HepG2 (cell line): Measurements from ENCODE around the gene CARS2. TPM values are rescaled to one million over a fixed set of nuclear protein-coding genes. Genes with fewer than 3 reads are reported as not detected.

ENCODE experiments used
- ATAC-seq: fragments of 200-7000 bp; cut with Tn5 transposase; 3 replicates; pipeline ENCODE4 v1.9.1; 2020; ENCODE audit warnings: mild to moderate bottlenecking, moderate library complexity
- BruUV-seq: library from RNA; stranded (reverse); fragments of 400-500 nt; replicated peaks from 2 replicates; lab custom pipeline; 2021; lab: Mats Ljungman, UMichigan
- CTCF ChIA-PET: fragments of 300-600 bp; formaldehyde crosslinking; extraction: SDS; loops from one replicate; lab custom pipeline; 2021; ENCODE audit warnings: low total read pairs, inconsistent platforms, low intra/inter-chr PET ratio; lab: Yijun Ruan, JAX
- POLR2A ChIA-PET: fragments of 350-600 bp; sonication (Branson Sonifier 250); formaldehyde crosslinking; loops from one replicate; lab custom pipeline; 2020; ENCODE audit warnings: antibody characterized with exemption, inconsistent platforms; lab: Yijun Ruan, JAX
- DNase-seq: peaks from one replicate; pipeline ENCODE4 v3.0.0-alpha.2; 2015; ENCODE audit warnings: low spot score
- FAIRE-seq: peaks from 3 replicates; lab custom pipeline; 2011; peaks lifted over from hg19 to GRCh38; lab: Jason Lieb, UNC
- H2AFZ ChIP-seq: one replicate; pipeline ENCODE4 v1.6.1; 2011; ENCODE audit warnings: low read length, inconsistent platforms
- H3K27ac ChIP-seq: fragments of 300-600 bp; 3 replicates; pipeline ENCODE4 v1.8.0; 2011; ENCODE audit warnings: mixed run types, mild to moderate bottlenecking, mixed read lengths, low read length, inconsistent platforms; ENCODE audit not compliant: insufficient read depth; ENCODE audit errors: extremely low read length
- H3K27me3 ChIP-seq, 2 experiments: fragments of 200-600 bp in 1 of 2; 2 replicates in 1 of 2; 3 replicates in 1 of 2; pipeline versions ENCODE4 v1.6.0 to v1.8.0; 2011; ENCODE audit warnings: low read length in 2 of 2, mild to moderate bottlenecking in 2 of 2, moderate library complexity in 2 of 2, inconsistent platforms in 1 of 2; ENCODE audit not compliant: insufficient read depth in 2 of 2, control insufficient read depth in 1 of 2
- H3K36me3 ChIP-seq, 2 experiments: fragments of 200-600 bp in 1 of 2; replicated peaks in 1 of 2; 2 replicates in 1 of 2; 3 replicates in 1 of 2; pipeline versions ENCODE4 v1.5.1 to v1.8.0; 2011; ENCODE audit warnings: low read length in 2 of 2, inconsistent platforms in 1 of 2; ENCODE audit not compliant: insufficient read depth in 2 of 2, control insufficient read depth in 1 of 2
- H3K4me1 ChIP-seq: 2 replicates; pipeline ENCODE4 v1.5.1; 2012; ENCODE audit warnings: low read length, inconsistent platforms; ENCODE audit not compliant: insufficient read depth
- H3K4me2 ChIP-seq: 2 replicates; pipeline ENCODE4 v1.6.0; 2011; ENCODE audit warnings: low read depth, low read length, inconsistent platforms
- H3K4me3 ChIP-seq, 3 experiments: fragments of 200-600 bp in 1 of 3; sonication (generic), shearing (Covaris generic) in 1 of 3; replicated peaks in 1 of 3; 2 replicates each; pipeline ENCODE4 v1.5.1; 2011 to 2016; ENCODE audit warnings: low read length in 3 of 3, inconsistent platforms in 2 of 3, low read depth in 2 of 3, mild to moderate bottlenecking in 2 of 3, control low read depth in 1 of 3, mixed read lengths in 1 of 3; ENCODE audit not compliant: insufficient read depth in 1 of 3
- H3K79me2 ChIP-seq: one replicate; pipeline ENCODE4 v1.6.1; 2011; ENCODE audit warnings: low read length, inconsistent platforms; ENCODE audit not compliant: insufficient read depth
- H3K9ac ChIP-seq: 2 replicates; pipeline ENCODE4 v1.6.0; 2011; ENCODE audit warnings: mild to moderate bottlenecking, low read depth, low read length, inconsistent platforms; ENCODE audit not compliant: insufficient read depth
- H3K9me3 ChIP-seq: 2 replicates; pipeline ENCODE4 v1.5.1; 2012; ENCODE audit warnings: mild to moderate bottlenecking, low read length
- H4K20me1 ChIP-seq: 2 replicates; pipeline ENCODE4 v1.6.0; 2011; ENCODE audit warnings: inconsistent platforms, mild to moderate bottlenecking, low read length, moderate library complexity; ENCODE audit not compliant: insufficient read depth
- ATF4 ChIP-seq, 2 experiments: fragments of 450-650 bp in 1 of 2; sonication (generic) in 1 of 2; formaldehyde crosslinking; IDR thresholded peaks; 2 replicates each; pipeline versions ENCODE4 v1.5.0 to v1.8.0; 2020 to 2022; ENCODE audit warnings: mild to moderate bottlenecking in 1 of 2, missing genetic modification reagents in 1 of 2
- BRCA1 ChIP-seq: sonication (generic); formaldehyde crosslinking; IDR thresholded peaks from 2 replicates; pipeline ENCODE4 v1.4.0; 2020; ENCODE audit warnings: missing genetic modification reagents
- CHD4 ChIP-seq: fragments of 200-600 bp; sonication (generic); IDR thresholded peaks from 2 replicates; pipeline ENCODE4 v1.7.0; 2017; ENCODE audit warnings: mild to moderate bottlenecking, low read length, borderline replicate concordance
- GPN1 ChIP-seq: sonication (generic); formaldehyde crosslinking; IDR thresholded peaks from 2 replicates; pipeline ENCODE4 v1.5.1; 2020; ENCODE audit warnings: missing genetic modification reagents, borderline replicate concordance
- HNF1B ChIP-seq: sonication (generic); formaldehyde crosslinking; IDR thresholded peaks from 2 replicates; pipeline ENCODE4 v1.5.1; 2020; ENCODE audit warnings: mild to moderate bottlenecking, moderate library complexity, missing genetic modification reagents
- MTA3 ChIP-seq: sonication (generic); formaldehyde crosslinking; IDR thresholded peaks from 2 replicates; pipeline ENCODE4 v1.4.0; 2020; ENCODE audit warnings: missing genetic modification reagents
- NFYC ChIP-seq: IDR thresholded peaks from 2 replicates; pipeline ENCODE4 v1.6.1; 2016; ENCODE audit warnings: missing genetic modification reagents, missing compliant biosample characterization
- RBM39 ChIP-seq: fragments of 200-400 bp; formaldehyde crosslinking; IDR thresholded peaks from one replicate; pipeline ENCODE4 v1.6.1; 2018; ENCODE audit warnings: antibody characterized with exemption, mild to moderate bottlenecking, low read depth, low read length; ENCODE audit not compliant: poor library complexity, severe bottlenecking
- REPIN1 ChIP-seq: sonication (generic); formaldehyde crosslinking; IDR thresholded peaks from 2 replicates; pipeline ENCODE4 v1.8.0; 2022; ENCODE audit warnings: missing genetic modification reagents, low read depth, mild to moderate bottlenecking, borderline replicate concordance
- ZBTB2 ChIP-seq: sonication (generic); formaldehyde crosslinking; IDR thresholded peaks from 2 replicates; pipeline ENCODE4 v1.8.0; 2022; ENCODE audit warnings: low read depth, missing genetic modification reagents
- ZBTB7A ChIP-seq: sonication (generic); formaldehyde crosslinking; IDR thresholded peaks from 2 replicates; pipeline ENCODE4 v1.8.0; 2022; ENCODE audit warnings: mild to moderate bottlenecking, missing genetic modification reagents
- ZFP82 ChIP-seq: sonication (generic); formaldehyde crosslinking; IDR thresholded peaks from 2 replicates; pipeline ENCODE4 v1.5.1; 2020; ENCODE audit warnings: mild to moderate bottlenecking, missing genetic modification reagents, borderline replicate concordance
- ZFX ChIP-seq: sonication (generic); formaldehyde crosslinking; IDR thresholded peaks from 2 replicates; pipeline ENCODE4 v1.4.0; 2020; ENCODE audit warnings: mild to moderate bottlenecking, low read depth, missing genetic modification reagents, moderate library complexity
- ZNF225 ChIP-seq: sonication (generic); formaldehyde crosslinking; IDR thresholded peaks from 2 replicates; pipeline ENCODE4 v1.4.0; 2020; ENCODE audit warnings: mild to moderate bottlenecking, missing genetic modification reagents
- ZNF430 ChIP-seq: sonication (generic); formaldehyde crosslinking; IDR thresholded peaks from 2 replicates; pipeline ENCODE4 v1.9.0; 2021; ENCODE audit warnings: mild to moderate bottlenecking, missing genetic modification reagents
- ZNF570 ChIP-seq: sonication (generic); formaldehyde crosslinking; IDR thresholded peaks from 2 replicates; pipeline ENCODE4 v1.4.0; 2020; ENCODE audit warnings: mild to moderate bottlenecking, missing genetic modification reagents, borderline replicate concordance
- WGBS: methylation state at CpG from one replicate; pipeline ENCODE4 v1.1.6; 2017; ENCODE audit warnings: low lambda C conversion rate; 5-methylcytosine and 5-hydroxymethylcytosine counted together
- in situ Hi-C: cut with HindIII; loops from 2 replicates; pipeline ENCODE4 v1.10.0; 2017; ENCODE audit warnings: low pct_unique_long_range_greater_than_20kb; ENCODE audit not compliant: extremely low pct_ligation_motif_present
- intact Hi-C: fragments of 100-400 bp; cut with micrococcal nuclease; formaldehyde crosslinking; loops from one replicate; pipeline ENCODE4 v1.10.0; 2022; ENCODE audit not compliant: unreplicated experiment
- polyA plus RNA-seq, 8 experiments: library from polyadenylated mRNA; depleted of rRNA in 3 of 8; stranded (reverse) in 7 of 8; unstranded in 1 of 8; fragments of >200 nt; fragmentation: Illumina TruSeq in 4 of 8; extraction: Trizol in 4 of 8; gene quantifications; 2 replicates each; pipeline versions ENCODE4 v1.2.1 to v1.2.3, GENCODE V29; 2011 to 2016; ENCODE audit warnings: low read depth in 4 of 8, missing spikeins in 1 of 8, mixed read lengths in 1 of 8; ENCODE audit not compliant: insufficient read depth in 1 of 8
- total RNA-seq, 5 experiments: library from RNA; depleted of rRNA; stranded (reverse); fragments of >200 nt; fragmentation: Illumina TruSeq; extraction: Trizol; gene quantifications; 2 replicates each; pipeline ENCODE4 v1.2.3, GENCODE V29; 2016; ENCODE audit warnings: low read depth in 1 of 5

Gene CARS2
- total and polyA plus RNA-seq, 2 of the 13 experiments (the other 11 are each of a cell fraction or from before 2014, with no cell fraction given), result 41.1 to 59.3 TPM

GRCh38 chr13:110712081-110712848, 6.3 kb upstream of the CARS2 start (continued):
- peak in 1 of 2 experiments; percentile 41; a peak in 1 of 4 replicates for TF ChIP-seq ATF4 (CRISPR knock-in tag; IDR thresholded peaks at IDR 0.05)
- peak; percentile 41; the same call in 1 of the 2 replicates for TF ChIP-seq ZFX (CRISPR knock-in tag)
- 0 out of 2 replicates have a peak, but pooled peaks have one; percentile 33 for TF ChIP-seq HNF1B (CRISPR knock-in tag)
- peak; percentile 49 for TF ChIP-seq RBM39

GRCh38 chr13:110706570-110707372, 855 bp upstream of the CARS2 start:
- H4K20me1 ChIP-seq, result no peaks in the 10 kb centered on the region
- peaks cover 0 to 7% of the 10 kb centered on the region in 2 experiments; a peak in 2 of 5 replicates for H3K36me3 ChIP-seq
- in situ Hi-C loops, result loop anchor here (10.0 kb wide), 1 partner anchor 208 kb away; the partner anchor contains the start of gene ANKRD10
- DNase-seq (no peak), ATAC-seq (no peak), FAIRE-seq (no peak)
- POLR2A ChIA-PET, result interaction anchor here (1.0 to 1.4 kb wide), 4 partner anchors 8 to 208 kb away, joined by 3 to 21 read pairs (median 7); partner anchors contain the start of genes ANKRD10 and NAXD
- peaks cover 60% of the 10 kb centered on the region for H3K4me1 ChIP-seq
- no peaks in the 10 kb centered on the region for H3K9me3 ChIP-seq
- H3K9ac ChIP-seq, result peak overlapping the region; percentile 63
- H3K4me3 ChIP-seq, result peak overlapping the region; percentile 35 to 92 (median 64); a peak in 5 of 6 replicates
- intact Hi-C loops, result no loop called here
- BruUV-seq, result no TSS peak
- CTCF ChIA-PET, result no interaction called here
- H3K4me2 ChIP-seq, result peak overlapping the region; percentile 96
- H3K27me3 ChIP-seq, result no peaks in the 10 kb centered on the region; a peak in 1 of 5 replicates
- peak overlapping the region; percentile 66 for H3K27ac ChIP-seq
- 65% methylated on average over 6 of the region's 8 CpGs for WGBS
- H2AFZ ChIP-seq, result no peak overlapping the region
- H3K79me2 ChIP-seq, result peaks cover 17% of the 10 kb centered on the region
- TF ChIP-seq ZFP82 (CRISPR knock-in tag) (0 out of 2 replicates have a peak, but pooled peaks have one; percentile 42), BRCA1 (CRISPR knock-in tag) (no peak), ZNF430 (CRISPR knock-in tag) (0 out of 2 replicates have a peak, but pooled peaks have one; percentile 8), NFYC (CRISPR knock-in tag) (no peak), ZNF225 (CRISPR knock-in tag) (no peak), REPIN1 (CRISPR knock-in tag) (no peak), ZBTB2 (CRISPR knock-in tag) (no peak), ZNF570 (CRISPR knock-in tag) (no peak), GPN1 (CRISPR knock-in tag) (no peak), ZBTB7A (CRISPR knock-in tag) (0 out of 2 replicates have a peak, but pooled peaks have one; percentile 54), MTA3 (no peak), CHD4 (peak; percentile 29; the same call in 1 of the 2 replicates)
